ENCODE results near the gene EED.

The EED gene

GRCh38 chr11:86197448-86197847, 47.1 kb upstream of the EED start:
- DNase-seq: no peak
- no peak overlapping the region for H4K8ac ChIP-seq (ENCODE audit: low read depth, low read length)
- H3K27me3 ChIP-seq (ENCODE audit: insufficient read depth, low read length): no peaks in the 10 kb centered on the region
- H3K23ac ChIP-seq (ENCODE audit: low read length): no peak overlapping the region
- H3K79me2 ChIP-seq (ENCODE audit: control insufficient read depth, insufficient read depth, low read length, poor library complexity): no peaks in the 10 kb centered on the region
- peaks cover 3 to 5% of the 10 kb centered on the region in 2 experiments for H3K4me1 ChIP-seq (ENCODE audit: control insufficient read depth in 1 of 2, insufficient read depth in 2 of 2, low read length in 2 of 2)
- no peak overlapping the region for H3K4me2 ChIP-seq (ENCODE audit: low read length)
- H2AFZ ChIP-seq (ENCODE audit: insufficient read depth, low read length, poor library complexity): no peak overlapping the region
- H3K9me3 ChIP-seq (ENCODE audit: insufficient read depth, low read depth, low read length): no peaks in the 10 kb centered on the region
- H3K9ac ChIP-seq (ENCODE audit: low read length): no peak overlapping the region
- H3K79me1 ChIP-seq (ENCODE audit: low read length): no peaks in the 10 kb centered on the region
- no peak overlapping the region for H2BK12ac ChIP-seq (ENCODE audit: low read length)
- H2BK120ac ChIP-seq (ENCODE audit: insufficient read depth, low read length, poor library complexity): no peak overlapping the region
- H3K4ac ChIP-seq (ENCODE audit: low read depth, low read length): no peak overlapping the region
- no peaks in the 10 kb centered on the region for H3K36me3 ChIP-seq (ENCODE audit: control insufficient read depth in 1 of 2, insufficient read depth in 2 of 2, low read length in 2 of 2)
- no peak overlapping the region for H4K12ac ChIP-seq (ENCODE audit: low read depth, low read length)
- H3K18ac ChIP-seq (ENCODE audit: low read length): no peak overlapping the region
- H3K14ac ChIP-seq (ENCODE audit: low read length): no peak overlapping the region
- H3K4me3 ChIP-seq (ENCODE audit: low read depth, low read length): no peak overlapping the region
- H2AK5ac ChIP-seq (ENCODE audit: low read length): no peak overlapping the region
- H3K27ac ChIP-seq (ENCODE audit: low read depth, low read length): no peak overlapping the region
- H2BK5ac ChIP-seq (ENCODE audit: low read depth, low read length, poor library complexity): no peak overlapping the region
- no peak overlapping the region for H4K91ac ChIP-seq (ENCODE audit: low read depth, low read length)

GRCh38 chr11:86198139-86198538, 46.4 kb upstream of the EED start:
- Histone ChIP-seq H3K14ac (ENCODE audit: low read length) (no peak overlapping the region), H3K9me3 (ENCODE audit: insufficient read depth, low read depth, low read length) (no peaks in the 10 kb centered on the region), H4K8ac (ENCODE audit: low read depth, low read length) (no peak overlapping the region), H3K27ac (ENCODE audit: low read depth, low read length) (no peak overlapping the region), H4K12ac (ENCODE audit: low read depth, low read length) (no peak overlapping the region), H2BK120ac (ENCODE audit: insufficient read depth, low read length, poor library complexity) (no peak overlapping the region), H3K4me3 (ENCODE audit: low read depth, low read length) (no peak overlapping the region), H2AK5ac (ENCODE audit: low read length) (no peak overlapping the region), H3K36me3 (ENCODE audit: control insufficient read depth in 1 of 2, insufficient read depth in 2 of 2, low read length in 2 of 2) (no peaks in the 10 kb centered on the region), H3K9ac (ENCODE audit: low read length) (no peak overlapping the region), H3K18ac (ENCODE audit: low read length) (no peak overlapping the region), H2BK5ac (ENCODE audit: low read depth, low read length, poor library complexity) (no peak overlapping the region), H3K27me3 (ENCODE audit: insufficient read depth, low read length) (no peaks in the 10 kb centered on the region), H3K4me1 (ENCODE audit: control insufficient read depth in 1 of 2, insufficient read depth in 2 of 2, low read length in 2 of 2) (peaks cover 3 to 5% of the 10 kb centered on the region in 2 experiments), H3K4ac (ENCODE audit: low read depth, low read length) (no peak overlapping the region), H4K91ac (ENCODE audit: low read depth, low read length) (no peak overlapping the region), H3K79me2 (ENCODE audit: control insufficient read depth, insufficient read depth, low read length, poor library complexity) (no peaks in the 10 kb centered on the region), H3K4me2 (ENCODE audit: low read length) (no peak overlapping the region), H3K79me1 (ENCODE audit: low read length) (no peaks in the 10 kb centered on the region), H2BK12ac (ENCODE audit: low read length) (no peak overlapping the region), H2AFZ (ENCODE audit: insufficient read depth, low read length, poor library complexity) (no peak overlapping the region), H3K23ac (ENCODE audit: low read length) (no peak overlapping the region)
- no peak for DNase-seq

GRCh38 chr11:86199354-86199753, 45.2 kb upstream of the EED start:
- no peak overlapping the region for H2BK120ac ChIP-seq (ENCODE audit: insufficient read depth, low read length, poor library complexity)
- H3K9me3 ChIP-seq (ENCODE audit: insufficient read depth, low read depth, low read length): no peaks in the 10 kb centered on the region
- no peak overlapping the region for H2AK5ac ChIP-seq (ENCODE audit: low read length)
- H2BK12ac ChIP-seq (ENCODE audit: low read length): no peak overlapping the region
- H3K79me2 ChIP-seq (ENCODE audit: control insufficient read depth, insufficient read depth, low read length, poor library complexity): no peaks in the 10 kb centered on the region
- H3K4me2 ChIP-seq (ENCODE audit: low read length): no peak overlapping the region
- no peaks in the 10 kb centered on the region for H3K36me3 ChIP-seq (ENCODE audit: control insufficient read depth in 1 of 2, insufficient read depth in 2 of 2, low read length in 2 of 2)
- H3K9ac ChIP-seq (ENCODE audit: low read length): no peak overlapping the region
- no peak overlapping the region for H2AFZ ChIP-seq (ENCODE audit: insufficient read depth, low read length, poor library complexity)
- H4K12ac ChIP-seq (ENCODE audit: low read depth, low read length): no peak overlapping the region
- no peak overlapping the region for H3K23ac ChIP-seq (ENCODE audit: low read length)
- no peak for DNase-seq
- no peak overlapping the region for H4K8ac ChIP-seq (ENCODE audit: low read depth, low read length)
- no peak overlapping the region for H3K4me3 ChIP-seq (ENCODE audit: low read depth, low read length)
- no peak overlapping the region for H3K27ac ChIP-seq (ENCODE audit: low read depth, low read length)
- no peak overlapping the region for H4K91ac ChIP-seq (ENCODE audit: low read depth, low read length)
- H3K4me1 ChIP-seq (ENCODE audit: control insufficient read depth in 1 of 2, insufficient read depth in 2 of 2, low read length in 2 of 2): peaks cover 3 to 4% of the 10 kb centered on the region in 2 experiments
- no peaks in the 10 kb centered on the region for H3K79me1 ChIP-seq (ENCODE audit: low read length)
- no peak overlapping the region for H3K18ac ChIP-seq (ENCODE audit: low read length)
- no peak overlapping the region for H2BK5ac ChIP-seq (ENCODE audit: low read depth, low read length, poor library complexity)
- H3K14ac ChIP-seq (ENCODE audit: low read length): no peak overlapping the region
- no peaks in the 10 kb centered on the region for H3K27me3 ChIP-seq (ENCODE audit: insufficient read depth, low read length)
- no CpG with 5 or more reads among the region's 1 CpG for WGBS (ENCODE audit: extremely low coverage, insufficient coverage, insufficient read length)
- no peak overlapping the region for H3K4ac ChIP-seq (ENCODE audit: low read depth, low read length)

GRCh38 chr11:86201371-86201884, 43.1 kb upstream of the EED start:
- H4K8ac ChIP-seq (ENCODE audit: low read depth, low read length): no peak overlapping the region
- no peaks in the 10 kb centered on the region for H3K36me3 ChIP-seq (ENCODE audit: control insufficient read depth in 1 of 2, insufficient read depth in 2 of 2, low read length in 2 of 2)
- H2BK12ac ChIP-seq (ENCODE audit: low read length): no peak overlapping the region
- no peaks in the 10 kb centered on the region for H3K4me1 ChIP-seq (ENCODE audit: control insufficient read depth in 1 of 2, insufficient read depth in 2 of 2, low read length in 2 of 2)
- H2BK5ac ChIP-seq (ENCODE audit: low read depth, low read length, poor library complexity): no peak overlapping the region
- DNase-seq: no peak
- H3K79me2 ChIP-seq (ENCODE audit: control insufficient read depth, insufficient read depth, low read length, poor library complexity): no peaks in the 10 kb centered on the region
- H3K79me1 ChIP-seq (ENCODE audit: low read length): no peaks in the 10 kb centered on the region
- H3K23ac ChIP-seq (ENCODE audit: low read length): no peak overlapping the region
- no peak overlapping the region for H4K12ac ChIP-seq (ENCODE audit: low read depth, low read length)
- H3K27ac ChIP-seq (ENCODE audit: low read depth, low read length): no peak overlapping the region
- H3K4ac ChIP-seq (ENCODE audit: low read depth, low read length): no peak overlapping the region
- H3K9me3 ChIP-seq (ENCODE audit: insufficient read depth, low read depth, low read length): no peaks in the 10 kb centered on the region
- H2BK120ac ChIP-seq (ENCODE audit: insufficient read depth, low read length, poor library complexity): no peak overlapping the region
- H3K4me3 ChIP-seq (ENCODE audit: low read depth, low read length): no peak overlapping the region
- H2AFZ ChIP-seq (ENCODE audit: insufficient read depth, low read length, poor library complexity): no peak overlapping the region
- H3K4me2 ChIP-seq (ENCODE audit: low read length): no peak overlapping the region
- no peak overlapping the region for H3K14ac ChIP-seq (ENCODE audit: low read length)
- H4K91ac ChIP-seq (ENCODE audit: low read depth, low read length): no peak overlapping the region
- no peaks in the 10 kb centered on the region for H3K27me3 ChIP-seq (ENCODE audit: insufficient read depth, low read length)
- H3K18ac ChIP-seq (ENCODE audit: low read length): no peak overlapping the region
- H2AK5ac ChIP-seq (ENCODE audit: low read length): no peak overlapping the region
- no peak overlapping the region for H3K9ac ChIP-seq (ENCODE audit: low read length)

GRCh38 chr11:86202013-86202336, 42.6 kb upstream of the EED start:
- H2AFZ ChIP-seq (ENCODE audit: insufficient read depth, low read length, poor library complexity): no peak overlapping the region
- H3K23ac ChIP-seq (ENCODE audit: low read length): no peak overlapping the region
- no peak overlapping the region for H4K91ac ChIP-seq (ENCODE audit: low read depth, low read length)
- H3K27me3 ChIP-seq (ENCODE audit: insufficient read depth, low read length): no peaks in the 10 kb centered on the region
- no peaks in the 10 kb centered on the region for H3K9me3 ChIP-seq (ENCODE audit: insufficient read depth, low read depth, low read length)
- H3K4me2 ChIP-seq (ENCODE audit: low read length): peak overlapping the region; percentile 37
- H3K9ac ChIP-seq (ENCODE audit: low read length): no peak overlapping the region
- H3K79me2 ChIP-seq (ENCODE audit: control insufficient read depth, insufficient read depth, low read length, poor library complexity): no peaks in the 10 kb centered on the region
- H3K79me1 ChIP-seq (ENCODE audit: low read length): no peaks in the 10 kb centered on the region
- peaks cover 0 to 1% of the 10 kb centered on the region in 2 experiments for H3K36me3 ChIP-seq (ENCODE audit: control insufficient read depth in 1 of 2, insufficient read depth in 2 of 2, low read length in 2 of 2)
- H3K18ac ChIP-seq (ENCODE audit: low read length): no peak overlapping the region
- H2BK12ac ChIP-seq (ENCODE audit: low read length): no peak overlapping the region
- no peak overlapping the region for H2BK5ac ChIP-seq (ENCODE audit: low read depth, low read length, poor library complexity)
- no peak overlapping the region for H3K4ac ChIP-seq (ENCODE audit: low read depth, low read length)
- H3K14ac ChIP-seq (ENCODE audit: low read length): no peak overlapping the region
- H4K12ac ChIP-seq (ENCODE audit: low read depth, low read length): no peak overlapping the region
- no peak overlapping the region for H3K4me3 ChIP-seq (ENCODE audit: low read depth, low read length)
- no peak for DNase-seq
- no peaks in the 10 kb centered on the region for H3K4me1 ChIP-seq (ENCODE audit: control insufficient read depth in 1 of 2, insufficient read depth in 2 of 2, low read length in 2 of 2)
- H4K8ac ChIP-seq (ENCODE audit: low read depth, low read length): no peak overlapping the region
- no peak overlapping the region for H2BK120ac ChIP-seq (ENCODE audit: insufficient read depth, low read length, poor library complexity)
- H2AK5ac ChIP-seq (ENCODE audit: low read length): no peak overlapping the region
- H3K27ac ChIP-seq (ENCODE audit: low read depth, low read length): no peak overlapping the region
